HepG2 (cell line): ENCODE measurements around the gene RNPEPL1. TPM values are rescaled to one million over a fixed set of nuclear protein-coding genes. Genes with fewer than 3 reads are reported as not detected.

Experiments
- FOSL1 ChIP-seq: sonication (generic); formaldehyde crosslinking; IDR thresholded peaks from 2 replicates; pipeline ENCODE4 v1.9.0; 2021; ENCODE audit warnings: missing genetic modification reagents, borderline replicate concordance
- FOSL2 ChIP-seq: sonication (generic); formaldehyde crosslinking; IDR thresholded peaks from 2 replicates; pipeline ENCODE4 v1.4.0; 2020; ENCODE audit warnings: missing genetic modification reagents
- GZF1 ChIP-seq: sonication (generic); formaldehyde crosslinking; IDR thresholded peaks from 2 replicates; pipeline ENCODE4 v1.5.1; 2020; ENCODE audit warnings: mild to moderate bottlenecking, missing genetic modification reagents
- IKZF4 ChIP-seq: sonication (generic); formaldehyde crosslinking; IDR thresholded peaks from 2 replicates; pipeline ENCODE4 v1.5.1; 2020; ENCODE audit warnings: borderline replicate concordance, mild to moderate bottlenecking, low read depth, missing genetic modification reagents; ENCODE audit errors: not compliant biosample characterization
- MIXL1 ChIP-seq: IDR thresholded peaks from 2 replicates; pipeline ENCODE4 v1.6.1; 2016
- MXD4 ChIP-seq: IDR thresholded peaks from 2 replicates; pipeline ENCODE4 v1.6.1; 2016; ENCODE audit warnings: mild to moderate bottlenecking, missing biosample characterization, missing genetic modification reagents
- NFE2L1 ChIP-seq: sonication (generic); formaldehyde crosslinking; IDR thresholded peaks from 2 replicates; pipeline ENCODE4 v1.4.0; 2020; ENCODE audit warnings: missing genetic modification reagents, mild to moderate bottlenecking, borderline replicate concordance
- NFE2L2 ChIP-seq: fragments of 150-350 bp; IDR thresholded peaks from 2 replicates; pipeline ENCODE4 v1.6.1; 2014; ENCODE audit warnings: low read length
- SOX6 ChIP-seq, 2 experiments: fragments of 450-650 bp in 1 of 2; sonication (generic) in 1 of 2; formaldehyde crosslinking in 1 of 2; IDR thresholded peaks; 2 replicates each; pipeline versions ENCODE4 v1.4.0 to v1.6.1; 2017 to 2020; ENCODE audit warnings: antibody characterized with exemption in 1 of 2, mild to moderate bottlenecking in 1 of 2, missing genetic modification reagents in 1 of 2
- ZNF317 ChIP-seq: sonication (generic); formaldehyde crosslinking; IDR thresholded peaks from 2 replicates; pipeline ENCODE4 v1.5.0; 2020; ENCODE audit warnings: mild to moderate bottlenecking, missing genetic modification reagents
- ZNF562 ChIP-seq: sonication (generic); formaldehyde crosslinking; IDR thresholded peaks from 2 replicates; pipeline ENCODE4 v1.8.0; 2022; ENCODE audit warnings: missing genetic modification reagents, borderline replicate concordance
- polyA plus RNA-seq, 8 experiments: library from polyadenylated mRNA; depleted of rRNA in 3 of 8; stranded (reverse) in 7 of 8; unstranded in 1 of 8; fragments of >200 nt; fragmentation: Illumina TruSeq in 4 of 8; extraction: Trizol in 4 of 8; gene quantifications; 2 replicates each; pipeline versions ENCODE4 v1.2.1 to v1.2.3, GENCODE V29; 2011 to 2016; ENCODE audit warnings: low read depth in 4 of 8, missing spikeins in 1 of 8, mixed read lengths in 1 of 8; ENCODE audit not compliant: insufficient read depth in 1 of 8
- total RNA-seq, 5 experiments: library from RNA; depleted of rRNA; stranded (reverse); fragments of >200 nt; fragmentation: Illumina TruSeq; extraction: Trizol; gene quantifications; 2 replicates each; pipeline ENCODE4 v1.2.3, GENCODE V29; 2016; ENCODE audit warnings: low read depth in 1 of 5
- TF ChIP-seq, protein P1 (sequence below): sonication (generic); formaldehyde crosslinking; IDR thresholded peaks from 2 replicates; pipeline ENCODE4 v1.9.0; 2021; ENCODE audit warnings: missing genetic modification reagents, borderline replicate concordance
- TF ChIP-seq, protein P2 (sequence below): sonication (generic); formaldehyde crosslinking; IDR thresholded peaks from 2 replicates; pipeline ENCODE4 v1.5.1; 2020; ENCODE audit warnings: mild to moderate bottlenecking, moderate library complexity, missing genetic modification reagents
- TF ChIP-seq, protein P3 (sequence below): sonication (generic); formaldehyde crosslinking; IDR thresholded peaks from 2 replicates; pipeline ENCODE4 v1.8.1; 2022; ENCODE audit warnings: low read depth, mild to moderate bottlenecking, missing genetic modification reagents
- TF ChIP-seq, protein P4 (sequence below): sonication (generic); formaldehyde crosslinking; IDR thresholded peaks from 2 replicates; pipeline ENCODE4 v1.8.1; 2023; ENCODE audit warnings: missing genetic modification reagents, mild to moderate bottlenecking, borderline replicate concordance
- TF ChIP-seq, protein P5 (sequence below): sonication (generic); formaldehyde crosslinking; IDR thresholded peaks from 2 replicates; pipeline ENCODE4 v1.4.0; 2020; ENCODE audit warnings: mild to moderate bottlenecking, missing genetic modification reagents
- TF ChIP-seq, protein P6 (sequence below): sonication (generic); formaldehyde crosslinking; IDR thresholded peaks from 2 replicates; pipeline ENCODE4 v1.5.0; 2020; ENCODE audit warnings: mild to moderate bottlenecking, missing genetic modification reagents

Gene RNPEPL1
- total and polyA plus RNA-seq, 2 of the 13 experiments (the other 11 are each of a cell fraction or from before 2014, with no cell fraction given) = 13.0 to 18.0 TPM

DNA sequence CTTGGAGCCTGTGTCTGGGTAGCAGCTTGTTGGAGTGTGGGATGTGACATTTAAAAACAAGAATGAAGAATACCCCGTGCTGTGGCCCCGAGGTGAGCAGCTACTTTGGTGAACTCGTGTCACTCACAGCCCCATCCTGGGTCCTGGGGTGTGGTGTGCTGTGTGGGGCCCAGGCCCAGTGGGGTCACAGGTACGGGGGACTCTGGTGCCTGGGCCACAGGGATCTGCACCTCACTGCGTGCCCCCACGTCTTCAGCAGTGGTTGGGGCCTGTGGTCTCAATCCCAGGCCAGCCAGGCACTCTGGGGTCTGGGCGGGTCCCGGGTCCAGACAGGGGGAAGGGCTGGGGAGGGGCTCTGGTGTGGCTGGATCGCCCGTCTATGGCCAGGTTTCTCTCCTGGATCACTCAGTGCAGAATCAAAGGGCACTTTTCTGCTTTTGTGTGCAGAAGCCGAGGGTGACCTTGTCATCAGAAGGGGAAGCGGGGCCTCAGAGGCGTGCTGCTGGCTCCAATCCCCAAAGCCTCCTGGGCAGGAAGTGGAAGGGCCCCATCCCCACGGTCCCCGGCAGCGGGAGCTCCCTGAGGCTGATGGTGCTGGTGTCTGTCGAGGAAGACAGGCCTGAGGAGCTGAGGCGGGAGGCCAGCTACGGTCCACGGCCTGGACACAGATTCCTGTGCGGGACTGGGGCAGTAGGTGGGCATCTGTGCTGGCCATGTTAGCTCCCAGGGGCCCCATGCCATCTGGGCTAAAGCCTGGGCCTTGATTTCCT lies 58.4 kb downstream of the RNPEPL1 start (continued):
- TF ChIP-seq, protein P1, sequence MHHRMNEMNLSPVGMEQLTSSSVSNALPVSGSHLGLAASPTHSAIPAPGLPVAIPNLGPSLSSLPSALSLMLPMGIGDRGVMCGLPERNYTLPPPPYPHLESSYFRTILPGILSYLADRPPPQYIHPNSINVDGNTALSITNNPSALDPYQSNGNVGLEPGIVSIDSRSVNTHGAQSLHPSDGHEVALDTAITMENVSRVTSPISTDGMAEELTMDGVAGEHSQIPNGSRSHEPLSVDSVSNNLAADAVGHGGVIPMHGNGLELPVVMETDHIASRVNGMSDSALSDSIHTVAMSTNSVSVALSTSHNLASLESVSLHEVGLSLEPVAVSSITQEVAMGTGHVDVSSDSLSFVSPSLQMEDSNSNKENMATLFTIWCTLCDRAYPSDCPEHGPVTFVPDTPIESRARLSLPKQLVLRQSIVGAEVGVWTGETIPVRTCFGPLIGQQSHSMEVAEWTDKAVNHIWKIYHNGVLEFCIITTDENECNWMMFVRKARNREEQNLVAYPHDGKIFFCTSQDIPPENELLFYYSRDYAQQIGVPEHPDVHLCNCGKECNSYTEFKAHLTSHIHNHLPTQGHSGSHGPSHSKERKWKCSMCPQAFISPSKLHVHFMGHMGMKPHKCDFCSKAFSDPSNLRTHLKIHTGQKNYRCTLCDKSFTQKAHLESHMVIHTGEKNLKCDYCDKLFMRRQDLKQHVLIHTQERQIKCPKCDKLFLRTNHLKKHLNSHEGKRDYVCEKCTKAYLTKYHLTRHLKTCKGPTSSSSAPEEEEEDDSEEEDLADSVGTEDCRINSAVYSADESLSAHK (CRISPR knock-in tag) = no peak
- TF ChIP-seq MXD4 = peak; percentile 84
- TF ChIP-seq ZNF562 = no peak
- TF ChIP-seq, protein P2, sequence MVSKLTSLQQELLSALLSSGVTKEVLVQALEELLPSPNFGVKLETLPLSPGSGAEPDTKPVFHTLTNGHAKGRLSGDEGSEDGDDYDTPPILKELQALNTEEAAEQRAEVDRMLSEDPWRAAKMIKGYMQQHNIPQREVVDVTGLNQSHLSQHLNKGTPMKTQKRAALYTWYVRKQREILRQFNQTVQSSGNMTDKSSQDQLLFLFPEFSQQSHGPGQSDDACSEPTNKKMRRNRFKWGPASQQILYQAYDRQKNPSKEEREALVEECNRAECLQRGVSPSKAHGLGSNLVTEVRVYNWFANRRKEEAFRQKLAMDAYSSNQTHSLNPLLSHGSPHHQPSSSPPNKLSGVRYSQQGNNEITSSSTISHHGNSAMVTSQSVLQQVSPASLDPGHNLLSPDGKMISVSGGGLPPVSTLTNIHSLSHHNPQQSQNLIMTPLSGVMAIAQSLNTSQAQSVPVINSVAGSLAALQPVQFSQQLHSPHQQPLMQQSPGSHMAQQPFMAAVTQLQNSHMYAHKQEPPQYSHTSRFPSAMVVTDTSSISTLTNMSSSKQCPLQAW = peak; percentile 77
- TF ChIP-seq NFE2L1 (CRISPR knock-in tag) = no peak
- TF ChIP-seq FOSL2 = no peak; the same call in 1 of the 2 replicates
- no peak for TF ChIP-seq NFE2L2
- no peak; the same call in 1 of the 2 replicates for TF ChIP-seq GZF1
- peak; percentile 90 for TF ChIP-seq ZNF317 (CRISPR knock-in tag)
- no peak for TF ChIP-seq IKZF4
- TF ChIP-seq, protein P3, sequence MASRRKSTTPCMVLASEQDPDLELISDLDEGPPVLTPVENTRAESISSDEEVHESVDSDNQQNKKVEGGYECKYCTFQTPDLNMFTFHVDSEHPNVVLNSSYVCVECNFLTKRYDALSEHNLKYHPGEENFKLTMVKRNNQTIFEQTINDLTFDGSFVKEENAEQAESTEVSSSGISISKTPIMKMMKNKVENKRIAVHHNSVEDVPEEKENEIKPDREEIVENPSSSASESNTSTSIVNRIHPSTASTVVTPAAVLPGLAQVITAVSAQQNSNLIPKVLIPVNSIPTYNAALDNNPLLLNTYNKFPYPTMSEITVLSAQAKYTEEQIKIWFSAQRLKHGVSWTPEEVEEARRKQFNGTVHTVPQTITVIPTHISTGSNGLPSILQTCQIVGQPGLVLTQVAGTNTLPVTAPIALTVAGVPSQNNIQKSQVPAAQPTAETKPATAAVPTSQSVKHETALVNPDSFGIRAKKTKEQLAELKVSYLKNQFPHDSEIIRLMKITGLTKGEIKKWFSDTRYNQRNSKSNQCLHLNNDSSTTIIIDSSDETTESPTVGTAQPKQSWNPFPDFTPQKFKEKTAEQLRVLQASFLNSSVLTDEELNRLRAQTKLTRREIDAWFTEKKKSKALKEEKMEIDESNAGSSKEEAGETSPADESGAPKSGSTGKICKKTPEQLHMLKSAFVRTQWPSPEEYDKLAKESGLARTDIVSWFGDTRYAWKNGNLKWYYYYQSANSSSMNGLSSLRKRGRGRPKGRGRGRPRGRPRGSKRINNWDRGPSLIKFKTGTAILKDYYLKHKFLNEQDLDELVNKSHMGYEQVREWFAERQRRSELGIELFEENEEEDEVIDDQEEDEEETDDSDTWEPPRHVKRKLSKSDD (CRISPR knock-in tag) = no peak
- TF ChIP-seq, protein P4, sequence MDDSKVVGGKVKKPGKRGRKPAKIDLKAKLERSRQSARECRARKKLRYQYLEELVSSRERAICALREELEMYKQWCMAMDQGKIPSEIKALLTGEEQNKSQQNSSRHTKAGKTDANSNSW (CRISPR knock-in tag) = no peak
- TF ChIP-seq, protein P5, sequence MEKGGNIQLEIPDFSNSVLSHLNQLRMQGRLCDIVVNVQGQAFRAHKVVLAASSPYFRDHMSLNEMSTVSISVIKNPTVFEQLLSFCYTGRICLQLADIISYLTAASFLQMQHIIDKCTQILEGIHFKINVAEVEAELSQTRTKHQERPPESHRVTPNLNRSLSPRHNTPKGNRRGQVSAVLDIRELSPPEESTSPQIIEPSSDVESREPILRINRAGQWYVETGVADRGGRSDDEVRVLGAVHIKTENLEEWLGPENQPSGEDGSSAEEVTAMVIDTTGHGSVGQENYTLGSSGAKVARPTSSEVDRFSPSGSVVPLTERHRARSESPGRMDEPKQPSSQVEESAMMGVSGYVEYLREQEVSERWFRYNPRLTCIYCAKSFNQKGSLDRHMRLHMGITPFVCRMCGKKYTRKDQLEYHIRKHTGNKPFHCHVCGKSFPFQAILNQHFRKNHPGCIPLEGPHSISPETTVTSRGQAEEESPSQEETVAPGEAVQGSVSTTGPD (CRISPR knock-in tag) = no peak
- no peak for TF ChIP-seq MIXL1
- no peak for TF ChIP-seq SOX6 (IDR thresholded peaks at IDR 0.05)
- peak; percentile 90 for TF ChIP-seq SOX6 (CRISPR knock-in tag; IDR thresholded peaks at IDR 0.05)
- TF ChIP-seq FOSL1 = peak; percentile 54; the same call in 1 of the 2 replicates
- TF ChIP-seq, protein P6, sequence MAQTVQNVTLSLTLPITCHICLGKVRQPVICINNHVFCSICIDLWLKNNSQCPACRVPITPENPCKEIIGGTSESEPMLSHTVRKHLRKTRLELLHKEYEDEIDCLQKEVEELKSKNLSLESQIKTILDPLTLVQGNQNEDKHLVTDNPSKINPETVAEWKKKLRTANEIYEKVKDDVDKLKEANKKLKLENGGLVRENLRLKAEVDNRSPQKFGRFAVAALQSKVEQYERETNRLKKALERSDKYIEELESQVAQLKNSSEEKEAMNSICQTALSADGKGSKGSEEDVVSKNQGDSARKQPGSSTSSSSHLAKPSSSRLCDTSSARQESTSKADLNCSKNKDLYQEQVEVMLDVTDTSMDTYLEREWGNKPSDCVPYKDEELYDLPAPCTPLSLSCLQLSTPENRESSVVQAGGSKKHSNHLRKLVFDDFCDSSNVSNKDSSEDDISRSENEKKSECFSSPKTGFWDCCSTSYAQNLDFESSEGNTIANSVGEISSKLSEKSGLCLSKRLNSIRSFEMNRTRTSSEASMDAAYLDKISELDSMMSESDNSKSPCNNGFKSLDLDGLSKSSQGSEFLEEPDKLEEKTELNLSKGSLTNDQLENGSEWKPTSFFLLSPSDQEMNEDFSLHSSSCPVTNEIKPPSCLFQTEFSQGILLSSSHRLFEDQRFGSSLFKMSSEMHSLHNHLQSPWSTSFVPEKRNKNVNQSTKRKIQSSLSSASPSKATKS (CRISPR knock-in tag) = no peak
